Testis (tissue), 2 donors: Measurements from ENCODE around the gene DLG2.

ENCODE experiments used
- POLR2A ChIP-seq: fragments of 450-650 bp; IDR thresholded peaks from one replicate; pipeline ENCODE4 v1.6.1; 2017; ENCODE audit warnings: antibody characterized with exemption, mild to moderate bottlenecking, moderate library complexity
- TF ChIP-seq, protein P1 (sequence below), 3 experiments: fragments of 450-650 bp in 2 of 3; fragments of 200-600 bp in 1 of 3; sonication (generic) in 1 of 3; IDR thresholded peaks; one replicate each; pipeline ENCODE4 v1.5.1; 2016 to 2019; ENCODE audit warnings: antibody characterized with exemption in 3 of 3, mild to moderate bottlenecking in 2 of 3, moderate library complexity in 1 of 3

DNA sequence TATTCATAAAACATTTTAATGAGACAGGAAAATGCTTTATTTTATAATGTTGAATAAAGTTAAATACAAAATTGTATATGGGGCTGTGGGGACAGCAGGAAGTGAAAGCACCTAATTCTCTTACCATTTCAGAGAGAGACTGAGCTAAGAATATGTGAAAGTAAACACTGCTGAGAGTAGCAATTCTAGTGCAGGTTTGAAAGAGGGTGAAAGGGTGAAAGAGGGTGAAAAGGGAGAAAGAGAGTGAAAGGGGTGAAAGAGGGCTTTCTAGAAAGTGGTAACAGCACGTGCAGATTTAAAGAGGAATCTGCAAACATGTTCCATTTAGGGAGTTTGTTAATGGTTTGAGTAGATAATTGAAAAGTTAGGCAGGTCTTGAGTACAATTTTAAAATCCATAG, 1689.0 kb downstream of the DLG2 start:
- TF ChIP-seq, protein P1, sequence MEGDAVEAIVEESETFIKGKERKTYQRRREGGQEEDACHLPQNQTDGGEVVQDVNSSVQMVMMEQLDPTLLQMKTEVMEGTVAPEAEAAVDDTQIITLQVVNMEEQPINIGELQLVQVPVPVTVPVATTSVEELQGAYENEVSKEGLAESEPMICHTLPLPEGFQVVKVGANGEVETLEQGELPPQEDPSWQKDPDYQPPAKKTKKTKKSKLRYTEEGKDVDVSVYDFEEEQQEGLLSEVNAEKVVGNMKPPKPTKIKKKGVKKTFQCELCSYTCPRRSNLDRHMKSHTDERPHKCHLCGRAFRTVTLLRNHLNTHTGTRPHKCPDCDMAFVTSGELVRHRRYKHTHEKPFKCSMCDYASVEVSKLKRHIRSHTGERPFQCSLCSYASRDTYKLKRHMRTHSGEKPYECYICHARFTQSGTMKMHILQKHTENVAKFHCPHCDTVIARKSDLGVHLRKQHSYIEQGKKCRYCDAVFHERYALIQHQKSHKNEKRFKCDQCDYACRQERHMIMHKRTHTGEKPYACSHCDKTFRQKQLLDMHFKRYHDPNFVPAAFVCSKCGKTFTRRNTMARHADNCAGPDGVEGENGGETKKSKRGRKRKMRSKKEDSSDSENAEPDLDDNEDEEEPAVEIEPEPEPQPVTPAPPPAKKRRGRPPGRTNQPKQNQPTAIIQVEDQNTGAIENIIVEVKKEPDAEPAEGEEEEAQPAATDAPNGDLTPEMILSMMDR (IDR thresholded peaks at IDR 0.05) = no peak
- TF ChIP-seq POLR2A = no peak
